ENCODE data around the gene GDPD2. TPM values are rescaled to one million over a fixed set of nuclear protein-coding genes. Genes with fewer than 3 reads are reported as not detected.

GDPD2 gene
- total RNA-seq: not detected

GRCh38 chrX:70422851-70423341 is at the start of gene GDPD2:
Gene GDPD2, plus strand, starts transcription at chrX:70423314. Its CDS starts 1,671 bp downstream, at chrX:70424985.

DNA sequence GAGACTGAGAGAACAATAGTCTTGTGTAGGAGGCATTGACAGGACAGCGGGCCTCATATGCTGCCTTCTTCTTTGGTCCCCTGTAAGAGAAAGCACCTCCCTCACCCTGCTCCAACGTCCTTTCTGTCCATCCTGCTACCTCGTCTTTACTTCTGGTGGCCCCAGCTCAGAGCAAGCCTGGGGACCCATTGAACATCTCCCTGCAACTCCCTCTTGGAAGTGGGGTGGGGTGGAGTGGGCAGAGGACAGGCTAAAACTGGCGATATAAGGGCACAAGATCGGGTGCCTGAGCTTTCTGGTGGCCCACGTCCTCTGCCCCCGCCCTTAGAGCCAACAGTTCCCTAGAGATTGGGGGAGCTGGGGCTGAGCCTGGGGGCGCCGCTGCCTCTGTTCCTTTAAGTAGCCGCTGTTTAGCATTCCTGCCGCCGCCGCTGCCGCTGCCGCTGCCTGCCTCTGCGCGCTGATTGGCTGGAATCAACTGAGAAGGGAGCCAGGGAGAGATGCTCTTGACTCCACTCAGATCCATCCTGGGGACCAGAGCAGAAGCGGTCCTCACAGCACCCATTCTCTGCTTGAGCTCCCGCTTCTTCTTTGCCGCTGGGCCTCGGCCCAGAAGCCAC is 21.3 kb downstream of the GDPD2 start, which contains the start of gene DLG3:
Gene DLG3, plus strand, starts transcription at position 510 of the 620 bp plus-strand sequence. CDS start 367 bp downstream, outside the sequence.

Small RNA genes lying within 50 kb of the gene (small RNA-seq; reads per million reads assigned to genes)
- gene RNU4-81P (0 reads per million in 2 donors), gene RNY4P23 (1.8 to 2.1 reads per million in 2 donors)

Other genes with a start within 250 kb of the GDPD2 start
- gene DGAT2L6, start 245.8 kb upstream of the GDPD2 start, total RNA-seq: not detected
- gene AWAT1, start 188.7 kb upstream of the GDPD2 start, total RNA-seq: not detected
- gene P2RY4, start 163.1 kb upstream of the GDPD2 start, total RNA-seq: under 1 TPM in 1 of 2 donors, not detected in 1; 0.34 TPM
- not detected for gene ARR3, start 155.0 kb upstream of the GDPD2 start, total RNA-seq
- not detected for gene RAB41, start 141.1 kb upstream of the GDPD2 start, total RNA-seq
- 10 to 100 TPM; 54.0 to 64.3 TPM for gene PDZD11, start 133.4 kb upstream of the GDPD2 start, total RNA-seq
- 10 to 100 TPM; 11.7 to 20.6 TPM for gene KIF4A, start 133.2 kb upstream of the GDPD2 start, total RNA-seq
- gene DLG3, start 21.5 kb downstream of the GDPD2 start, total RNA-seq: 1 to 10 TPM; 1.7 to 3.7 TPM

Measured in melanocyte of skin (primary cell).